OCI-LY3 (cell line): Measurements from ENCODE around the gene AHRR.

Experiments used
- CTCF ChIP-seq: fragments of 200-600, 300-600 bp; sonication (generic); IDR thresholded peaks from 2 replicates; pipeline ENCODE4 v1.5.1; 2014; ENCODE audit warnings: antibody characterized with exemption, low read length, low read depth
- EZH2phosphoT487 ChIP-seq: fragments of 200-600 bp; shearing (Covaris generic); IDR thresholded peaks from 2 replicates; pipeline ENCODE4 v1.6.1; 2018; ENCODE audit warnings: antibody characterized with exemption, mixed run types, low read depth

GRCh38 chr5:444226-444625 is 122.7 kb downstream of the AHRR start:
- TF ChIP-seq CTCF (no peak), EZH2phosphoT487 (no peak)
